ENCODE results near the gene LRIG2.
"Not testable (repeated sequence)": the region's sequence is repeated elsewhere in the genome, so short reads cannot be mapped to it uniquely, and the experiment has no call there.

Gene LRIG2

GRCh38 chr1:113072141-113072756 is 749 bp upstream of the LRIG2 start:
- DNase-seq = no peak

DNA sequence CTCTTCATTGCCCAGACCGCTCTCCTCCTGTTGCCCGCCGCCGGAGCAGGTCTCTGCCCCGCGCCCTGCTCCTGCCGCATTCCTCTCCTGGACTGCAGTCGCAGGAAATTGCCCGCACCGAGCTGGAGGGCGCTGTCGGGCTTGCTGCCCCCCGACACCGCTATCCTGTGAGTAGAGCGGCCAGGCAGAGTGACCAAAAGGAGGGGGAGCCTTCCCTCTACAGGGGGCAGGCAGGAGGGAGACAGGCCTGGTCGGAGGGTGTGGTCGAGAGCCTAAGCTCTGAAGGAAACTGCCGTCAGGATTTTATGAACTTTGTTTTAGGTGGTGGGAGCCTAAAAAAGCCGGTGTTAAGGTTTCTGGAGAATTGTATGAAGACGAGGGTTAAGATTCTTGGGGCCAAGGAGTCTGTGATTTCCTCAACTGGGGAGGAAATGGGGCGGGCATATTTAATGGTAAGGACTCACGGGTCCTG is 517 bp downstream of the LRIG2 start:
- no peak for DNase-seq

- DNase-seq = no peak
These were observed 1.2 kb downstream of the LRIG2 start for GRCh38 chr1:113074237-113074636.

GRCh38 chr1:113077978-113078377 is 5.0 kb downstream of the LRIG2 start:
- not testable (repeated sequence) for DNase-seq

GRCh38 chr1:113086541-113086940 is 13.5 kb downstream of the LRIG2 start:
- DNase-seq = no peak

DNA sequence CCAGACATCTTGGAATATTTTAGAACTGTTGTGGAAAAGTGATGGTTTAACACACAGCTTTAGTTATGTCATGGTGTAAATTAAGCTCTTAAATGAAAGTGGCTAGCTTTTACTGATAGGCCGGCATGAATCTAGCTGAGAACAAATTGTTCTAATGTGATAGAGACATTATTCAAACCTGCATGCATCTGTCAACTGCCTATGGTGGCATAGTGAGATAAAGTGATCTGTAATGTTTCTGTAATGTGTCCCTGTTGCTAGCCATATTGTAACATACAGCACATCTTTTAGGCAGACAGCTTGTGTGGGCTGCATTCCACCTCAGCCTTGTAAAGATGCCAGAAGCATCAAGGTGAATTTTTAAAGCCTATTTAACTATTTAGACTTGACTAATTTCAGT is 16.0 kb downstream of the LRIG2 start:
- DNase-seq = no peak

DNA sequence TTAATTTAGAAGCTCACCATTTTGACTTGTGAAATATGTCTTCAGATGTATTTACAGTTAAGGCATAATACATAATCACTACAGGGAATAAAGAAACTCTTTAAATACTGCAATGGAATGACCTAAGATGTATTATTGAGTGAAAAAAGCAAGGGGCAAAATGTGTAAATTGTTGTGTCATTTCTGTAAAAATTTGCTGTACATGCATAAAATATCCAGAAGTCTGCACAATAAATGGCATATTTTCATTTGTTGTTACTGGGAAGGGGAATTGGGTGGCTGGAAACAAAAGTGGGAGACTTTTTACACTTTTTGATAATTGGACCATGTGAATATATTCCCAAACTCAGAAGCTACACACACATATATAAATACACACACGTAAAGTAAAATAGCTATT is 17.1 kb downstream of the LRIG2 start:
- no peak for DNase-seq

DNA sequence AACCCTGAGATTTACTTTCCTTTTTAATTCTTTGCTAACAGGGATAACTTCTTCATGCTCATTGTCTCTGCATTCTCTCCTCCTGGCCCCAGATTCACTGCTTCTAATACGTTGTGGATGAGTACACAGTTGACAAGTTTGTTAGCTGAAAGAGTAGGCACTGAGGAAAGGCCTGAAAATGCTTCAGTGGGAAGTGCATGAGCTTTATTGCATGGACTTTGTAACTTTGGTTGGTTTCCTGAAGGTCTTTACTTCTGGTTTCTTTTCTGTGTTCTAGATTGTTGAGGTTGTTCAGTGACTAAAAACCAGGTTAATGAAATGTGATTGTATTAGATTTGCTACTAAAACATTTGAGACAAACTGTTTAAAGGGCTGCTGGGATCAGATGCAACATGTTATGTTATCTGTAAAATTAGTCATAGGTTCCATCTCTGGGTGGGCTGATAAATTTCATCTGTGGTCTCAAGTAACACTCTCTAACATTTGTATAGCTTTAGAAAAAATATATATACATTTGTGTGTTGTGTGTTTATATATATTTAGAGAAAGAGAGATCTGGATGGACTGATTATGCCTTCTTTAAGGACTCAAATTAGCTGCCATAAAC is 19.1 kb downstream of the LRIG2 start:
- DNase-seq = no peak

GRCh38 chr1:113094506-113094905 is 21.5 kb downstream of the LRIG2 start:
- DNase-seq = no peak

- DNase-seq = no peak
These were observed 22.9 kb downstream of the LRIG2 start for GRCh38 chr1:113095790-113096455.

GRCh38 chr1:113096493-113096892 is 23.5 kb downstream of the LRIG2 start:
- no peak for DNase-seq

DNA sequence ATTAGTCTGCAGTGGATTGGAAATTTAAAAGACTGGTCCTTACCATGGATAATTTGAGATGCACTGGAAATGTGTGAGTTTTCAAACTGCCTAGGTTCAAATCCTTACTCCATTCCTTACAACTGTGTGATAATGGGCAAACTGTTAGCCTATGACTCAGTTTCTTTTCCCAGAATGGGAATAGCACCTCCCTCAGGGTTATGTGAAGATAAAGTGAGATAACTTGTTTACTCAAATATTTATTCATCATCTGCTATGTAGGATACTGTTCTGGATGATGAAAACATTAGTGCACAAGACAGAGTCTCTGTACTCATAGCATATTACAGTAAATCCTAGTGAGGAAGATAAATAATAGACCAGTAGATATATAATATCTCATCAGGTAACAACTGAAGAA is 28.6 kb downstream of the LRIG2 start:
- DNase-seq = no peak

DNA sequence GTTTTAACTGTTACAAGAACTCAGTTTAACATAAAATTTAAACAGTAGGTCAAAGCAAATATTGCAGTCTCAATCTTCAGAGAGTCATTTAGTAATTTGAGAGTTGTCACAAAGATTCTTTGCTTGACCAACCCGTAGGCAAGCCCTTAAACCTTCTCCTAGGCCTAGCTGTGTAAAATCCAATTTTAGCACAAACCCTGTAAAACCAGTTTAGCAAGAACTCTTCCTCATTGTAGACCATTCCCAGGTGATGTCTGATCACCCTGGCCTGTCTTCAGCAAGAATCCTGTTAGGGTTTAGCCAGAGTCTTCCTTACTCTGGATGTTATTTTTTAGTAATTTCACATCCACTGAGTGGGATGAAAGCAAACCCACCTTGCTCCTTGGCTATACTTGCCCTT is 30.1 kb downstream of the LRIG2 start:
- DNase-seq = no peak

DNA sequence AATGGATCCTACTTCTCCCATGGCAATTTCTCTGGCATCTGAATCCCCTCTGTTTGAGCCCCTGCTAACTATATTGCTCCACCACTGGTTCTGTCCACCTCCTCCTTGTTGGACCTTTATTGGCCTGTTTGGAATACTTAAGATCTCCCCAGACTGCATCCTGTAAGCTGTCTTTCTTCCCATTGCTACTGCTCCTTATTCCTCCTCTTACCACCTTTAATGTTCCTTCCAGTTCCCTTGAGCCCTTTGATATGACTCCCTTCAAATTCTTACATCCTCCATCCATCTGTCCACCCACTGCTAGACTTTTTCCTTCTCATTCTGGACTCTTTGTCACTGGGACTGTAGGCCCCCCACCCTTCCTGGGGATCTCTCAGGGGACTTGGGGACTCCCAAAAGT is 31.0 kb downstream of the LRIG2 start:
- no peak for DNase-seq

GRCh38 chr1:113106910-113107309 is 33.9 kb downstream of the LRIG2 start:
- DNase-seq = no peak

DNA sequence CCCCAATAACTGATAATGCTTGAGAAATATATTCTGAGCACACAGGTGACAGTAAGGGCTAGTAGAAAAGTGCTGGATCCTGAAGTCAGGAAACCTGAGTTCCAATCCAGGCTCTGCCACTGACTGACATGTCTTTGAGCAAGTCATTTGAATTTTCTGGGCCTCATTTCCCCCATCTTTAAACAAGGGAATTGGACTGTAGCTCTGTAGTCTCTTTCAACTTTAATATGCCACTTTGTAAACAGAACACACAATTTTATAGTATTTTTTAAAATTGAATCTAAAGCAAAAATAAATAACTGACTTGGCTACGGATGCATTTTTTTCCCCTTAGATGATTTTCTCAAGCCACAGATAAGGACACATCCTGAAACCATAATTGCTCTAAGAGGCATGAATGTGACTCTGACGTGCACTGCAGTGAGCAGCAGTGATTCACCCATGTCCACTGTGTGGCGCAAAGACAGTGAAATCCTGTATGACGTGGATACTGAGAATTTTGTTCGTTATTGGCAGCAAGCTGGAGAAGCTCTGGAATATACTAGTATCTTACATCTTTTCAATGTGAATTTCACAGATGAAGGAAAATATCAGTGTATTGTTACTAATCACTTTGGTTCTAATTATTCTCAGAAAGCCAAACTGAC is 37.0 kb downstream of the LRIG2 start:
- no peak for DNase-seq

- no peak for DNase-seq
These were observed 45.3 kb downstream of the LRIG2 start for GRCh38 chr1:113118266-113118665.

GRCh38 chr1:113123737-113124136 is 50.7 kb downstream of the LRIG2 start:
- no peak for DNase-seq

- no peak for DNase-seq
These were observed 51.4 kb downstream of the LRIG2 start for GRCh38 chr1:113124366-113124765.

- DNase-seq = no peak
These were observed 52.5 kb downstream of the LRIG2 start for GRCh38 chr1:113125517-113125916.

DNA sequence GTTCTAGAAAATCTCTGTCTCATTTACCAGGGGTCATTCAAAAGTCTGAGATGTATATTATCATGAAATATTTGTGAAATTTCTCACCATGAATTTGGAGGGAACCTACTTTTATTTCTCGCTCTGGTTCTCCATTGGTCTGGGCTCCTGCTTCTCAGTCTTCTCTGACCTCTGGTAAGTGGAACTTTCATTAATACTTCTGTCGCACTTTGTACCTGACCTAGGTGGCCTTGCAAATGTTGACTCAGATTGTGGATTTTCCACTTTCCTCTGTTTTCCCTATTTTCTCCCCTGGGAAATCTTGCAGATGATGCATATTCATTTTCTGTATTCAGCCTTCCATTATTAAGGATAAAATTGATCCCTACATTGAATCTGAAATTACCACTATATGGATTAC is 53.2 kb downstream of the LRIG2 start:
- no peak for DNase-seq

- no peak for DNase-seq
These were observed 55.1 kb downstream of the LRIG2 start for GRCh38 chr1:113128116-113128515.

DNA sequence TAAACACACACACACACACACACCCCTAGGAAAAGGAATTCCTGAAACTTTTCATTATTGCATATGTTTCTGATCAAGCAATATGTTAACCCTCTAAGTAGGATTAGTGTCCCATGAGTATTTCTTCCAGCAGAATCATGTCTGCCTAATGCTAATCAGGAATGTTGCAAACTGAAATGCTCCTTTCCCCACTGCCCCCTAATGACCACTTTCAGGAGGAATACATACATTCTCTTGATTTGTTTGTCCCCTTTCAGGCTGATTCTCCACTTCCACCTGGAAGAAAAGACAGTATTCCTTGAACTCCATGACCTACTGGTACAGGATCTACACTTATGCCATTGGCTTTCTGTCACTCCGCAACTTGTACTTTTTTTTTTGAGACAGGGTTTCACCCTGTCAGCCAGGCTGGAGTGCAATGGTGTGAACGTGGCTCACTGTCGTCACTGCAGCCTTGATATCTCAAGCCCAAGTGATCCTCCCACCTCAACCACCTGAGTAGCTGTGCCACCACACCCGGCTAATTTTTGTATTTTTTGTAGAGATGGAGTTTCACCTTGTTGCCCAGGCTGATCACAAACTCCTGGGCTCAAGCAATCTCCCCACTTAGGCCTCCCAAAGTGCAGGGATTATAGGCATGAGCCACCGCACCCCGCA is 56.7 kb downstream of the LRIG2 start:
- DNase-seq = no peak

All from NCI-H526 treated with DMSO at 0.1 percent for 48 hours (cell line).